Measurements from ENCODE around the gene NCAM2. TPM values are rescaled to one million over a fixed set of nuclear protein-coding genes. Genes with fewer than 3 reads are reported as not detected.

Gene NCAM2
- total and polyA plus RNA-seq, 10 donors: 0.09 to 5.7 (median 1.0) TPM

- WGBS, 5 donors: 79 to 92% (median 90%) methylated on average over 3 of the region's 3 CpGs
- intact Hi-C loops (cut with DNase I; ENCODE audit: low total_unique reads): no loop called here
- H3K9me3 ChIP-seq: peaks cover 0 to 33% (median 25%) of the 10 kb centered on the region in 8 donors
- no peaks in the 10 kb centered on the region for H3K4me1 ChIP-seq
- no peaks in the 10 kb centered on the region for H3K27me3 ChIP-seq (replicated peaks in 1 of 7)
- TF ChIP-seq CTCF (IDR thresholded peaks at IDR 0.05 in 8 of 11, conservative IDR thresholded peaks at IDR 0.05 in 3 of 11) (no peak), POLR2AphosphoS5 (IDR thresholded peaks at IDR 0.05) (no peak), POLR2A (IDR thresholded peaks at IDR 0.05) (no peak)
- no peak for DNase-seq
- H3K36me3 ChIP-seq: no peaks in the 10 kb centered on the region
- no peak overlapping the region for H3K4me3 ChIP-seq
- no peak overlapping the region for H3K27ac ChIP-seq
These were observed 408.7 kb downstream of the NCAM2 start for GRCh38 chr21:21406921-21407320.

GRCh38 chr21:21412096-21412495, 413.9 kb downstream of the NCAM2 start:
- intact Hi-C loops (cut with DNase I; ENCODE audit: low total_unique reads): no loop called here
- H3K36me3 ChIP-seq: no peaks in the 10 kb centered on the region
- TF ChIP-seq POLR2A (IDR thresholded peaks at IDR 0.05) (no peak), CTCF (IDR thresholded peaks at IDR 0.05 in 8 of 11, conservative IDR thresholded peaks at IDR 0.05 in 3 of 11) (no peak), POLR2AphosphoS5 (IDR thresholded peaks at IDR 0.05) (no peak)
- H3K27me3 ChIP-seq (replicated peaks in 1 of 7): no peaks in the 10 kb centered on the region
- no peak for DNase-seq
- no peaks in the 10 kb centered on the region for H3K9me3 ChIP-seq
- no peak overlapping the region for H3K4me3 ChIP-seq
- no peaks in the 10 kb centered on the region for H3K4me1 ChIP-seq
- H3K27ac ChIP-seq: no peak overlapping the region
- 81 to 84% (median 83%) methylated on average over 6 of the region's 6 CpGs for WGBS, 5 donors

DNA sequence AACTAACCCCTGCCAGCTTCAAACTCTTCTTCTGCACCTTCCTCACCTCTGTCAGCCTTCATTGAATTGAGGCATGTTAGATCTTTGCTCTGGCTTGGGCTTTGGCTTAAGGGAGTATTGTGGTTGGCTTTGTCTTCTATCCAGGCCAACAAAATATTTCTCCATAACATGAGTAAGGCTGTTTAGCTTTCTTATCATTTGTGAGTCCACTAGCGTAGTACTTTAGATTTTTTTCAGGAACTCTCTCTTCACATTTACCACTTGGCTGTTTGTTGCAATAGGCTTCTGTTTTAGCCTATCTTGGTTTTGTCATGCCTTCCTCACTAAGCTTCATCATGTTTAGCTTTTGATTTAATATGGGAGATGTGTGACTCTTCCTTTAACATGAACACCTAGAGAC, 417.5 kb downstream of the NCAM2 start:
- TF ChIP-seq CTCF (IDR thresholded peaks at IDR 0.05 in 8 of 11, conservative IDR thresholded peaks at IDR 0.05 in 3 of 11) (no peak), POLR2A (IDR thresholded peaks at IDR 0.05) (no peak), POLR2AphosphoS5 (IDR thresholded peaks at IDR 0.05) (no peak)

GRCh38 chr21:21434944-21435343, 436.7 kb downstream of the NCAM2 start:
- Histone ChIP-seq H3K27ac (no peak overlapping the region), H3K9me3 (peaks cover 0 to 5% (median 0%) of the 10 kb centered on the region in 8 donors), H3K4me1 (no peaks in the 10 kb centered on the region), H3K4me3 (no peak overlapping the region), H3K27me3 (replicated peaks in 1 of 7) (no peaks in the 10 kb centered on the region), H3K36me3 (no peaks in the 10 kb centered on the region)
- no peak for TF ChIP-seq POLR2A (IDR thresholded peaks at IDR 0.05)
- no peak for TF ChIP-seq CTCF (IDR thresholded peaks at IDR 0.05 in 8 of 11, conservative IDR thresholded peaks at IDR 0.05 in 3 of 11)
- TF ChIP-seq POLR2AphosphoS5 (IDR thresholded peaks at IDR 0.05): no peak
- intact Hi-C loops (cut with DNase I; ENCODE audit: low total_unique reads): no loop called here
- WGBS, 5 donors: 83 to 87% (median 84%) methylated on average over 1 of the region's 1 CpG
- no peak for DNase-seq

More for the DNA sequence above, 417.5 kb downstream of the NCAM2 start:
- intact Hi-C loops (cut with DNase I; ENCODE audit: low total_unique reads): no loop called here
- DNase-seq: no peak
- no peak overlapping the region for H3K27ac ChIP-seq
- no peaks in the 10 kb centered on the region for H3K9me3 ChIP-seq
- H3K36me3 ChIP-seq: no peaks in the 10 kb centered on the region
- H3K27me3 ChIP-seq (replicated peaks in 1 of 7): no peaks in the 10 kb centered on the region
- 80 to 93% (median 90%) methylated on average over 1 of the region's 1 CpG for WGBS, 5 donors
- H3K4me1 ChIP-seq: no peaks in the 10 kb centered on the region
- H3K4me3 ChIP-seq: no peak overlapping the region
